ENCODE results near the gene CERK. TPM values are rescaled to one million over a fixed set of nuclear protein-coding genes. Genes with fewer than 3 reads are reported as not detected.

The CERK gene
- total and polyA plus RNA-seq, 2 of the 13 experiments (the other 11 are each of a cell fraction or from before 2014, with no cell fraction given): 40.3 to 41.9 TPM

DNA sequence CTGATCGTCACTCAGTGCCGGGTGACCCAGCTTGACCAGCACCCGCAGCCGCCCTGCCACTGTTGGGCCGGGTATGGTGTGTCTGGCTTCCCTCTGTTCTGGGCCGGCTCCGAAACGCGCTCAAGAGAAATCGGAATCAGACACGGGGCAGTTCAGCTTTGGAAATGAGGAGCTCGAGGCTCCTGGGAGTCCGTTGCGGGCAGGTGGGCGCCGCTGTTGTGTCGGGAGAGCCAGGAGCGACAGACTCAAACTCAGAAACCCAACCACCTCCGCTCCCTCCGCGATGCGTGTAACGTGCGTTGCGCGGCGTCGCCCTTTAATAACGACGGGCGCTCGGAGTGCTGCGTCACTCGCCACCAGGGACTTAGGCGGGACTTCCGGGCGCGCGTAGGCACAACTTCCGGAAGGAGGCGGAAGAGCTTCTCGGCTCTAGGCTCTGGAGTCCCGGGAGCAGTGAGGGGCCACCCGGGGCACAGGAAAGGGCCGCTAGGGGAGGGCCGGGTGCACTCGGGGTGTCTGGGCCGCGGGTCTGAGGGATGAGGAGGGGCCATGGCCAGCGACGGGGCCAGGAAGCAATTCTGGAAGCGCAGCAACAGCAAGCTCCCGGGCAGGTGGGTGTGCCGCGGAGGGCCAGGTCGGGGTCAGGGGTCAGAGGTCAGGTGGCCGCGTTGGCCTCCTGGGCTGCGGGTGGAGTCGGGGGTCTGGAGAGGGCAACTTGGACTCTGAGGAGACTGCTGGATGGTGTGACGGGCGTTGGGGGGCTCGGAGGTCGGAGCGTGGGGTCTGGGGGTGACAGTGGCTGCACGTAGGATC is 24.4 kb upstream of the CERK start, which contains the start of gene TBC1D22A (continued):
- TF ChIP-seq ZNF605 (CRISPR knock-in tag; IDR thresholded peaks at IDR 0.05): peak; percentile 84
- TF ChIP-seq, protein P1, sequence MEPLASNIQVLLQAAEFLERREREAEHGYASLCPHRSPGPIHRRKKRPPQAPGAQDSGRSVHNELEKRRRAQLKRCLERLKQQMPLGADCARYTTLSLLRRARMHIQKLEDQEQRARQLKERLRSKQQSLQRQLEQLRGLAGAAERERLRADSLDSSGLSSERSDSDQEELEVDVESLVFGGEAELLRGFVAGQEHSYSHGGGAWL (CRISPR knock-in tag; IDR thresholded peaks at IDR 0.05): peak; percentile 83
- no peak for TF ChIP-seq TRAFD1 (CRISPR knock-in tag; IDR thresholded peaks at IDR 0.05; ENCODE audit: borderline replicate concordance)
- 0 out of 2 replicates have a peak, but pooled peaks have one; percentile 45 for TF ChIP-seq ZNF142 (CRISPR knock-in tag; IDR thresholded peaks at IDR 0.05)
- peak; percentile 95 for TF ChIP-seq HNRNPLL (IDR thresholded peaks at IDR 0.05; ENCODE audit: low read depth, low read length, poor library complexity, severe bottlenecking)
- TF ChIP-seq TBX3 (IDR thresholded peaks at IDR 0.05; ENCODE audit: borderline replicate concordance): no peak
- TF ChIP-seq PPARG (CRISPR knock-in tag; conservative IDR thresholded peaks at IDR 0.05): peak; percentile 50
- TF ChIP-seq KDM6A (CRISPR knock-in tag; IDR thresholded peaks at IDR 0.05; ENCODE audit: low read depth): no peak
- peak; percentile 20; the same call in 1 of the 2 replicates for TF ChIP-seq SP5 (CRISPR knock-in tag; IDR thresholded peaks at IDR 0.05; ENCODE audit: borderline replicate concordance, low read depth)
- no peak for TF ChIP-seq HDAC6 (IDR thresholded peaks at IDR 0.05; ENCODE audit: low read depth, low read length)
- TF ChIP-seq ZNF850 (CRISPR knock-in tag; conservative IDR thresholded peaks at IDR 0.05): no peak
- TF ChIP-seq, protein P2, sequence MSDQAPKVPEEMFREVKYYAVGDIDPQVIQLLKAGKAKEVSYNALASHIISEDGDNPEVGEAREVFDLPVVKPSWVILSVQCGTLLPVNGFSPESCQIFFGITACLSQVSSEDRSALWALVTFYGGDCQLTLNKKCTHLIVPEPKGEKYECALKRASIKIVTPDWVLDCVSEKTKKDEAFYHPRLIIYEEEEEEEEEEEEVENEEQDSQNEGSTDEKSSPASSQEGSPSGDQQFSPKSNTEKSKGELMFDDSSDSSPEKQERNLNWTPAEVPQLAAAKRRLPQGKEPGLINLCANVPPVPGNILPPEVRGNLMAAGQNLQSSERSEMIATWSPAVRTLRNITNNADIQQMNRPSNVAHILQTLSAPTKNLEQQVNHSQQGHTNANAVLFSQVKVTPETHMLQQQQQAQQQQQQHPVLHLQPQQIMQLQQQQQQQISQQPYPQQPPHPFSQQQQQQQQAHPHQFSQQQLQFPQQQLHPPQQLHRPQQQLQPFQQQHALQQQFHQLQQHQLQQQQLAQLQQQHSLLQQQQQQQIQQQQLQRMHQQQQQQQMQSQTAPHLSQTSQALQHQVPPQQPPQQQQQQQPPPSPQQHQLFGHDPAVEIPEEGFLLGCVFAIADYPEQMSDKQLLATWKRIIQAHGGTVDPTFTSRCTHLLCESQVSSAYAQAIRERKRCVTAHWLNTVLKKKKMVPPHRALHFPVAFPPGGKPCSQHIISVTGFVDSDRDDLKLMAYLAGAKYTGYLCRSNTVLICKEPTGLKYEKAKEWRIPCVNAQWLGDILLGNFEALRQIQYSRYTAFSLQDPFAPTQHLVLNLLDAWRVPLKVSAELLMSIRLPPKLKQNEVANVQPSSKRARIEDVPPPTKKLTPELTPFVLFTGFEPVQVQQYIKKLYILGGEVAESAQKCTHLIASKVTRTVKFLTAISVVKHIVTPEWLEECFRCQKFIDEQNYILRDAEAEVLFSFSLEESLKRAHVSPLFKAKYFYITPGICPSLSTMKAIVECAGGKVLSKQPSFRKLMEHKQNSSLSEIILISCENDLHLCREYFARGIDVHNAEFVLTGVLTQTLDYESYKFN (CRISPR knock-in tag; conservative IDR thresholded peaks at IDR 0.05): peak; percentile 61; the same call in 1 of the 2 replicates
- TF ChIP-seq ZNF512 (CRISPR knock-in tag; IDR thresholded peaks at IDR 0.05): no peak

All from HepG2 (cell line).